ENCODE measurements around the gene CCSER1. TPM values are rescaled to one million over a fixed set of nuclear protein-coding genes. Genes with fewer than 3 reads are reported as not detected.

The CCSER1 gene
- total RNA-seq, 2 experiments from 2014 or later = not detected

DNA sequence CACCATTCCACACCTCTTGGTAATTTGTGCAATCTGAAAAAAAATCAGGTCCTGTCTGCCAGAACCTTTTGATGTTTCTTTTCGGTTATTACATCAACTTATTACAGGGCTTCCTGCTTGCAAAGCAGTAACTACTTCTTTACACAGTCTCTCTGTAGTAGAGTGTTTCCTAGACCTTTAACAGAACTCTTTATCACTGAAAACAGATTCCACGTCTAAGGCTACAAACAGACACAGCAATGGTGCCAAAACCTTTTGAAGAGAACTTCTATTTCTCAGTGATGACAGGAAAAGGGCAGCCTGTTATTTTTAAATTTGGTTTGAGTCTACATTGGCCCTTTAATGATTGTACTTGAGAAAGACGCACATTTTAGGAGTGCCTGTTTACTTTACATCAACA is 1463.1 kb downstream of the CCSER1 start:
- H3K27ac Mint-ChIP-seq = no peak overlapping the region
- TF ChIP-seq, protein P1, sequence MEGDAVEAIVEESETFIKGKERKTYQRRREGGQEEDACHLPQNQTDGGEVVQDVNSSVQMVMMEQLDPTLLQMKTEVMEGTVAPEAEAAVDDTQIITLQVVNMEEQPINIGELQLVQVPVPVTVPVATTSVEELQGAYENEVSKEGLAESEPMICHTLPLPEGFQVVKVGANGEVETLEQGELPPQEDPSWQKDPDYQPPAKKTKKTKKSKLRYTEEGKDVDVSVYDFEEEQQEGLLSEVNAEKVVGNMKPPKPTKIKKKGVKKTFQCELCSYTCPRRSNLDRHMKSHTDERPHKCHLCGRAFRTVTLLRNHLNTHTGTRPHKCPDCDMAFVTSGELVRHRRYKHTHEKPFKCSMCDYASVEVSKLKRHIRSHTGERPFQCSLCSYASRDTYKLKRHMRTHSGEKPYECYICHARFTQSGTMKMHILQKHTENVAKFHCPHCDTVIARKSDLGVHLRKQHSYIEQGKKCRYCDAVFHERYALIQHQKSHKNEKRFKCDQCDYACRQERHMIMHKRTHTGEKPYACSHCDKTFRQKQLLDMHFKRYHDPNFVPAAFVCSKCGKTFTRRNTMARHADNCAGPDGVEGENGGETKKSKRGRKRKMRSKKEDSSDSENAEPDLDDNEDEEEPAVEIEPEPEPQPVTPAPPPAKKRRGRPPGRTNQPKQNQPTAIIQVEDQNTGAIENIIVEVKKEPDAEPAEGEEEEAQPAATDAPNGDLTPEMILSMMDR (IDR thresholded peaks at IDR 0.05) = no peak
- no peaks in the 10 kb centered on the region for H3K36me3 Mint-ChIP-seq (ENCODE audit: low read depth)
- no peaks in the 10 kb centered on the region for H3K9me3 Mint-ChIP-seq
- ATAC-seq (no peak), DNase-seq (no peak)
- intact Hi-C loops (cut with micrococcal nuclease) = no loop called here
- no peaks in the 10 kb centered on the region for H3K4me1 Mint-ChIP-seq (ENCODE audit: low read depth)
- H3K27me3 Mint-ChIP-seq = no peaks in the 10 kb centered on the region
- ChIA-PET POLR2A (no interaction called here), CTCF (no interaction called here)
- no peak overlapping the region for H3K4me3 Mint-ChIP-seq

DNA sequence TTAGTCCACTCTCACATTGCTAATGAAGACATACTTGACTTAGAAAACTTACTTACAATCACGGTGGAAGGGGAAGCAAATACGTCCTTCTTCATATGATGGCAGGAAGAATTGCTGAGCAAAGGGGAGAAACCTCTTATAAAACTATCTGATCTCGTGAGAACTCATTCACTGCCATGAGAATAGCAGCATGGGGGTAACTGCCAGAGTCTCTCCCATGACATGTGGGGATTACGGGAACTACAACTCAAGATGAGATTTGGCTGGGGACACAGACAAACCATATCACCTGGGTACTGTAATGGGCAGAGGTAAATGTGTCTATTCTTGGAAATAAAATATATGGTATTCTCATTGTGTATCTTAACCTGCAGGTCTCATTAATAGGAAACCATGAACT is 1464.9 kb downstream of the CCSER1 start:
- DNase-seq = no peak

DNA sequence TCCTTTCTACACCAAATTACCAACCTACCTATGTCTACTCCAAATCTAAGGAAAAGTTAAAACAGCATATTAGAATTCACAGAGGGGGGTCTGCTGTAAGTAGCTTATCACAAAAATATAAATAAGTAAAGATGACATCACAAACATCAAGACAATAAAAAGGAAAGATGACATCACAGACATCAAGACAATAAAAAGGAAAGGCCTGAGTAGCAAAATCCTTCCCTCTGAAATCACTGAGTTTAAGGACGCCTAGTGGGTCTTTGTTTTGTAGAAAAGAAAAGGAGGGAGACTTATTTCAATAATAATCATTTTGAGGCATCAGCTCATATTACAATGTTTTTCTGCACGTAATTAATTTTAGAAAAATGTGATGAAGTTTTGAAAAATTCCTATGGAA is 1469.5 kb downstream of the CCSER1 start:
- CTCF ChIA-PET = no interaction called here
- TF ChIP-seq, protein P1 (IDR thresholded peaks at IDR 0.05) = no peak
- no peaks in the 10 kb centered on the region for H3K36me3 Mint-ChIP-seq (ENCODE audit: low read depth)
- ATAC-seq (no peak), DNase-seq (no peak)
- POLR2A ChIA-PET = no interaction called here
- intact Hi-C loops (cut with micrococcal nuclease) = no loop called here
- H3K4me3 Mint-ChIP-seq = no peak overlapping the region
- H3K27ac Mint-ChIP-seq = no peak overlapping the region
- H3K4me1 Mint-ChIP-seq (ENCODE audit: low read depth) = no peaks in the 10 kb centered on the region
- no peaks in the 10 kb centered on the region for H3K9me3 Mint-ChIP-seq
- H3K27me3 Mint-ChIP-seq = no peaks in the 10 kb centered on the region

More for the DNA sequence above, 1464.9 kb downstream of the CCSER1 start:
- CTCF ChIA-PET = no interaction called here
- Mint-ChIP-seq H3K27ac (no peak overlapping the region), H3K4me1 (ENCODE audit: low read depth) (no peaks in the 10 kb centered on the region), H3K4me3 (no peak overlapping the region), H3K36me3 (ENCODE audit: low read depth) (no peaks in the 10 kb centered on the region), H3K27me3 (no peaks in the 10 kb centered on the region), H3K9me3 (no peaks in the 10 kb centered on the region)
- POLR2A ChIA-PET = no interaction called here
- intact Hi-C loops (cut with micrococcal nuclease) = no loop called here
- no peak for ATAC-seq
- TF ChIP-seq, protein P1 (IDR thresholded peaks at IDR 0.05) = no peak

DNA sequence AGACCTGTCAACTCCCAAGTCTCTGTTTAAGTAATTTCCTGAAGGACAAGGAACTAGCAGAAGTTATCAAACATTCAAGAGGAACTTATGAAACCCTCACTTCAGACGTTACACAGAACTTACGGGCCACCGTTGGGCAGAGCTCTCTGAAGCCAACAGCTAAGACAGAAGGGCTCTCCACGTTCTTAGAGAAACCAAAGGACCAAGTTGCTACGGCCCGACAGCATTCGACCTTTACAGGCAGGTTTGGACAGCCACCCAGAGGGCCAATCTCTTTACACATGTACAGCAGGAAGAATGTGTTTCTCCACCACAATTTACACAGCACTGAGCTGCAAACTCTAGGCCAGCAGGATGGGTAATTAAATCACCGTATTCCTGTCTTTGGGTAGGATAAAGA is 1471.5 kb downstream of the CCSER1 start:
- intact Hi-C loops (cut with micrococcal nuclease) = no loop called here
- no peaks in the 10 kb centered on the region for H3K36me3 Mint-ChIP-seq (ENCODE audit: low read depth)
- ChIA-PET POLR2A (no interaction called here), CTCF (no interaction called here)
- H3K9me3 Mint-ChIP-seq = no peaks in the 10 kb centered on the region
- TF ChIP-seq, protein P1 (IDR thresholded peaks at IDR 0.05) = no peak
- no peak for ATAC-seq
- H3K27me3 Mint-ChIP-seq = no peaks in the 10 kb centered on the region
- DNase-seq = no peak
- H3K27ac Mint-ChIP-seq = no peak overlapping the region
- no peak overlapping the region for H3K4me3 Mint-ChIP-seq
- H3K4me1 Mint-ChIP-seq (ENCODE audit: low read depth) = no peaks in the 10 kb centered on the region

DNA sequence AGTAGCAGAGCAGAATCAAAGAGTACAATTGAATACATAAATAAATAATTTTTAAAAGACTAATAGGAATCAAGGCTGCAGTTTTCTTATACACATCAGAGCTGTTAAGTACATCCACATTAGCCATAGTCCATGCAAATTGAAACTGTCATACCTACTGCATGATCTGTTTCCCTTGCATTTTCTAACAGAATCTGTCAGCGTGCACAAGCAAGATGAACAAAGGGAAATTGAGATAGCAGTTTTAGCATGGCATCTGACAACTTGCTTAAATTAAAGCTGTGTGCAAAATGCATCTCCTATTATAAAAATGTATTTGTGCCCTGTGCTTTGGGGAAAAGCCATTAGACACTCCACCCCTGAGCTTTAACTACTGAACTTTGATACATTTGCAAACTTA is 1473.1 kb downstream of the CCSER1 start:
- Mint-ChIP-seq H3K4me1 (ENCODE audit: low read depth) (no peaks in the 10 kb centered on the region), H3K4me3 (no peak overlapping the region), H3K36me3 (ENCODE audit: low read depth) (no peaks in the 10 kb centered on the region), H3K9me3 (no peaks in the 10 kb centered on the region), H3K27ac (no peak overlapping the region), H3K27me3 (no peaks in the 10 kb centered on the region)
- no peak for DNase-seq
- intact Hi-C loops (cut with micrococcal nuclease) = no loop called here
- TF ChIP-seq, protein P1 (IDR thresholded peaks at IDR 0.05) = no peak
- ChIA-PET CTCF (no interaction called here), POLR2A (no interaction called here)
- no peak for ATAC-seq

All from activated CD8-positive, alpha-beta T cell treated with anti-CD3 and anti-CD28 coated beads for 36 hours (primary cell).